Fibroblast of lung (primary cell): Measurements from ENCODE around the gene XBP1. TPM values are rescaled to one million over a fixed set of nuclear protein-coding genes. Genes with fewer than 3 reads are reported as not detected.

Experiments
- DNase-seq, 2 donors: peaks; one replicate each; pipeline versions ENCODE4 v3.0.0 to v3.0.0-alpha.2; 2010; ENCODE audit warnings: low read depth in 2 of 2
- H2AFZ ChIP-seq: 2 replicates; pipeline ENCODE4 v1.5.1; 2012; ENCODE audit warnings: low read length, control low read depth, inconsistent platforms
- H3K27ac ChIP-seq: 2 replicates; pipeline ENCODE4 v1.5.1; 2011; ENCODE audit warnings: low read length, control low read depth; ENCODE audit not compliant: insufficient read depth
- H3K27me3 ChIP-seq: 2 replicates; pipeline ENCODE4 v1.5.1; 2011; ENCODE audit warnings: mild to moderate bottlenecking, low read length; ENCODE audit not compliant: control insufficient read depth, insufficient read depth
- H3K36me3 ChIP-seq: 2 replicates; pipeline ENCODE4 v1.5.1; 2011; ENCODE audit warnings: low read length; ENCODE audit not compliant: control insufficient read depth, insufficient read depth
- H3K4me1 ChIP-seq: 2 replicates; pipeline ENCODE4 v1.5.1; 2011; ENCODE audit warnings: low read length; ENCODE audit not compliant: control insufficient read depth, insufficient read depth; ENCODE audit errors: extremely low read depth
- H3K4me2 ChIP-seq: 2 replicates; pipeline ENCODE4 v1.5.1; 2011; ENCODE audit warnings: low read length, control low read depth; ENCODE audit not compliant: insufficient read depth; ENCODE audit errors: extremely low read depth
- H3K4me3 ChIP-seq, 4 experiments: fragments of 200-600 bp in 1 of 4; sonication (generic) in 1 of 4; replicated peaks in 1 of 4; 2 replicates each; pipeline ENCODE4 v1.5.1; 2011 to 2016; ENCODE audit warnings: low read length in 4 of 4, low read depth in 3 of 4, mild to moderate bottlenecking in 3 of 4, control low read depth in 2 of 4, inconsistent platforms in 1 of 4, mixed read lengths in 1 of 4; ENCODE audit not compliant: insufficient read depth in 1 of 4; ENCODE audit errors: control extremely low read depth in 1 of 4
- H3K79me2 ChIP-seq: 2 replicates; pipeline ENCODE4 v1.5.1; 2012; ENCODE audit warnings: mild to moderate bottlenecking, low read length, inconsistent platforms; ENCODE audit not compliant: control insufficient read depth, insufficient read depth
- H3K9ac ChIP-seq: 2 replicates; pipeline ENCODE4 v1.5.1; 2011; ENCODE audit warnings: mild to moderate bottlenecking, low read length, control low read depth; ENCODE audit not compliant: insufficient read depth
- H3K9me3 ChIP-seq: 2 replicates; pipeline ENCODE4 v1.5.1; 2012; ENCODE audit warnings: low read depth, low read length; ENCODE audit not compliant: control insufficient read depth, insufficient read depth
- H4K20me1 ChIP-seq: 2 replicates; pipeline ENCODE4 v1.5.1; 2011; ENCODE audit warnings: low read length; ENCODE audit not compliant: control insufficient read depth, insufficient read depth; ENCODE audit errors: extremely low read depth
- CTCF ChIP-seq, 2 donors: IDR thresholded peaks in 1 of 2; conservative IDR thresholded peaks in 1 of 2; 1 replicate in 1 of 2; 2 replicates in 1 of 2; pipeline ENCODE4 v1.5.1; 2011 to 2012; ENCODE audit warnings: low read length in 2 of 2, control low read depth in 1 of 2, inconsistent platforms in 1 of 2, low read depth in 1 of 2, mild to moderate bottlenecking in 1 of 2
- EZH2 ChIP-seq: IDR thresholded peaks from 2 replicates; pipeline ENCODE4 v1.5.1; 2012; ENCODE audit warnings: low read length, control low read depth, mild to moderate bottlenecking; ENCODE audit errors: missing control alignments
- polyA plus RNA-seq, 2 donors: library from polyadenylated mRNA; depleted of rRNA in 1 of 2; stranded (reverse) in 1 of 2; unstranded in 1 of 2; fragments of >200 nt; gene quantifications; 2 replicates each; pipeline ENCODE4 v1.2.1, GENCODE V29; 2011 to 2012; ENCODE audit warnings: missing spikeins in 1 of 2
- total RNA-seq: library from RNA; depleted of rRNA; stranded (reverse); fragments of >200 nt; gene quantifications from 2 replicates; pipeline ENCODE4 v1.2.1, GENCODE V29; 2014

The XBP1 gene
- total and polyA plus RNA-seq, 2 donors (not counting 1 experiment from before 2014, with no cell fraction given): 144 to 241 TPM

- no peak for DNase-seq
- H3K4me3 ChIP-seq: no peak overlapping the region
- H3K4me1 ChIP-seq: no peaks in the 10 kb centered on the region
- TF ChIP-seq CTCF (conservative IDR thresholded peaks at IDR 0.05 in 1 of 2, IDR thresholded peaks at IDR 0.05 in 1 of 2; ENCODE audit: low read depth in 1 of 2, low read length in 2 of 2): no peak
- no peak for TF ChIP-seq EZH2
- H3K9ac ChIP-seq: no peak overlapping the region
- no peaks in the 10 kb centered on the region for H3K27me3 ChIP-seq
- H3K4me2 ChIP-seq: no peak overlapping the region
- no peaks in the 10 kb centered on the region for H3K9me3 ChIP-seq
- H3K27ac ChIP-seq: no peak overlapping the region
- no peaks in the 10 kb centered on the region for H4K20me1 ChIP-seq
- H3K79me2 ChIP-seq: peaks cover 17% of the 10 kb centered on the region
- peaks cover 14% of the 10 kb centered on the region for H3K36me3 ChIP-seq
- H2AFZ ChIP-seq: no peak overlapping the region
Measured at GRCh38 chr22:28791841-28792490, 8.4 kb downstream of the XBP1 start.

- Histone ChIP-seq H3K9ac (no peak overlapping the region), H3K4me3 (no peak overlapping the region), H2AFZ (no peak overlapping the region), H3K27me3 (no peaks in the 10 kb centered on the region), H3K4me2 (no peak overlapping the region), H3K27ac (no peak overlapping the region), H3K9me3 (no peaks in the 10 kb centered on the region), H3K79me2 (peaks cover 9% of the 10 kb centered on the region), H3K36me3 (peaks cover 12% of the 10 kb centered on the region), H4K20me1 (no peaks in the 10 kb centered on the region), H3K4me1 (no peaks in the 10 kb centered on the region)
- no peak for TF ChIP-seq CTCF (conservative IDR thresholded peaks at IDR 0.05 in 1 of 2, IDR thresholded peaks at IDR 0.05 in 1 of 2; ENCODE audit: low read depth in 1 of 2, low read length in 2 of 2)
- TF ChIP-seq EZH2: no peak
- no peak for DNase-seq
Measured at GRCh38 chr22:28791124-28791523, 9.2 kb downstream of the XBP1 start.

GRCh38 chr22:28788601-28789000 is 11.8 kb downstream of the XBP1 start:
- Histone ChIP-seq H3K4me3 (no peak overlapping the region), H3K79me2 (no peaks in the 10 kb centered on the region), H3K36me3 (peaks cover 6% of the 10 kb centered on the region), H3K9me3 (no peaks in the 10 kb centered on the region), H2AFZ (no peak overlapping the region), H3K4me2 (no peak overlapping the region), H3K27me3 (no peaks in the 10 kb centered on the region), H3K9ac (no peak overlapping the region), H3K27ac (no peak overlapping the region), H3K4me1 (no peaks in the 10 kb centered on the region), H4K20me1 (no peaks in the 10 kb centered on the region)
- TF ChIP-seq CTCF (conservative IDR thresholded peaks at IDR 0.05 in 1 of 2, IDR thresholded peaks at IDR 0.05 in 1 of 2; ENCODE audit: low read depth in 1 of 2, low read length in 2 of 2) (no peak), EZH2 (no peak)
- DNase-seq: no peak
